Glutamatergic neuron (in vitro differentiated cells): ENCODE results near the gene SPIRE1. TPM values are rescaled to one million over a fixed set of nuclear protein-coding genes. Genes with fewer than 3 reads are reported as not detected.

ENCODE experiments used
- DNase-seq: peaks from one replicate; pipeline ENCODE4 v3.0.0; 2022
- H3K27ac Mint-ChIP-seq: one replicate; pipeline ENCODE4 v1.8.0; 2020; ENCODE audit warnings: mild to moderate bottlenecking, mixed read lengths, inconsistent platforms; ENCODE audit not compliant: unreplicated experiment
- H3K27me3 Mint-ChIP-seq: one replicate; pipeline ENCODE4 v1.8.0; 2020; ENCODE audit warnings: mild to moderate bottlenecking, moderate library complexity, mixed read lengths, inconsistent platforms; ENCODE audit not compliant: unreplicated experiment
- H3K36me3 Mint-ChIP-seq: one replicate; pipeline ENCODE4 v1.8.0; 2020; ENCODE audit warnings: mild to moderate bottlenecking, mixed read lengths, inconsistent platforms; ENCODE audit not compliant: unreplicated experiment
- H3K4me1 Mint-ChIP-seq: one replicate; pipeline ENCODE4 v1.8.0; 2020; ENCODE audit warnings: mild to moderate bottlenecking, low read depth, mixed read lengths, inconsistent platforms; ENCODE audit not compliant: unreplicated experiment
- H3K4me3 Mint-ChIP-seq: one replicate; pipeline ENCODE4 v1.8.0; 2020; ENCODE audit warnings: mild to moderate bottlenecking, mixed read lengths, inconsistent platforms; ENCODE audit not compliant: unreplicated experiment
- H3K9me3 Mint-ChIP-seq: one replicate; pipeline ENCODE4 v1.8.0; 2020; ENCODE audit warnings: mild to moderate bottlenecking, moderate library complexity, mixed read lengths, inconsistent platforms; ENCODE audit not compliant: unreplicated experiment
- total RNA-seq: library from RNA; stranded (reverse); fragmentation: NEBNext Ultra II Directional; extraction: Animal tissue kit (Norgen Biotek cat#: 25700); gene quantifications from one replicate; pipeline ENCODE4 v1.2.1, GENCODE V29; 2021; ENCODE audit not compliant: unreplicated experiment
- TF ChIP-seq, protein P1 (sequence below): fragments of 200-600 bp; sonication (generic); IDR thresholded peaks from one replicate; pipeline ENCODE4 v1.5.0; 2021; ENCODE audit not compliant: partially characterized antibody, unreplicated experiment

Gene SPIRE1
- total RNA-seq, 1 donor from 2014 or later, result 29.9 TPM

DNA sequence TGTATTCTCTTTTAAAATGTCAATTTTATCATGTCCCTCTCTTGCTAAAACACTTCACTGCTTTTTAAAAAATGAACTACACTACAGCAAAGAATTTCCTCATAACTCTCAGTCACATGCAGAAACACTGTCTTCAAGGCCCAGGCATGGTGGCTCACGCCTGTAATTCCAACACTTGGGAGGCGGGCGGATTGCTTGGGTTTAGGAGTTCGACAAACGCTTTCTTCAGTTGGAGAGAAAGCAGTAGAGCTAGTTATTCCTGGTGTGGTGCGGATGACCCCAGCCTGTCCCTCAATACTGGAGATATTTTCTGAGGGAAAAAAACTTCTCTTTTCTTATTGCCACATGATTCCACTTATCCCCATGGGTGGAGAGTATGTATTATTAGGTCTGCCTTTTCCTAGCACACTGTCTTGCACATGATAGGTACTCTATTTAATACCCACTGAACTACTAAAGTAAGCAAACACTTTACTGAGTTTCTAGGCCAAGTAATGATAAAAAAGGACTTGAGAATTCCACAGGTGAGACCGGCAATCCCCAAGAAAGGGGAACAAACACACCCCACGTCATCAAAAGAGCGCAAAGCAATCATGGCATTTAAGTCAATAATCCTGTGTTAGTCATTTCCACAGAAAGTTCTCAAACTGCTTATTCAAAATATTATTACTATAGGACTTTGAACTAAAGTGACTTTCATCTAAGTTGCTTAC is 77.1 kb downstream of the SPIRE1 start:
- TF ChIP-seq, protein P1, sequence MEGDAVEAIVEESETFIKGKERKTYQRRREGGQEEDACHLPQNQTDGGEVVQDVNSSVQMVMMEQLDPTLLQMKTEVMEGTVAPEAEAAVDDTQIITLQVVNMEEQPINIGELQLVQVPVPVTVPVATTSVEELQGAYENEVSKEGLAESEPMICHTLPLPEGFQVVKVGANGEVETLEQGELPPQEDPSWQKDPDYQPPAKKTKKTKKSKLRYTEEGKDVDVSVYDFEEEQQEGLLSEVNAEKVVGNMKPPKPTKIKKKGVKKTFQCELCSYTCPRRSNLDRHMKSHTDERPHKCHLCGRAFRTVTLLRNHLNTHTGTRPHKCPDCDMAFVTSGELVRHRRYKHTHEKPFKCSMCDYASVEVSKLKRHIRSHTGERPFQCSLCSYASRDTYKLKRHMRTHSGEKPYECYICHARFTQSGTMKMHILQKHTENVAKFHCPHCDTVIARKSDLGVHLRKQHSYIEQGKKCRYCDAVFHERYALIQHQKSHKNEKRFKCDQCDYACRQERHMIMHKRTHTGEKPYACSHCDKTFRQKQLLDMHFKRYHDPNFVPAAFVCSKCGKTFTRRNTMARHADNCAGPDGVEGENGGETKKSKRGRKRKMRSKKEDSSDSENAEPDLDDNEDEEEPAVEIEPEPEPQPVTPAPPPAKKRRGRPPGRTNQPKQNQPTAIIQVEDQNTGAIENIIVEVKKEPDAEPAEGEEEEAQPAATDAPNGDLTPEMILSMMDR, result no peak
- H3K9me3 Mint-ChIP-seq, result peaks cover 3% of the 10 kb centered on the region
- H3K4me3 Mint-ChIP-seq, result no peak overlapping the region
- H3K4me1 Mint-ChIP-seq, result no peaks in the 10 kb centered on the region
- H3K27me3 Mint-ChIP-seq, result peaks cover 1% of the 10 kb centered on the region
- no peak overlapping the region for H3K27ac Mint-ChIP-seq
- DNase-seq, result no peak
- no peaks in the 10 kb centered on the region for H3K36me3 Mint-ChIP-seq

GRCh38 chr18:12579775-12580174 is 78.1 kb downstream of the SPIRE1 start:
- Mint-ChIP-seq H3K4me3 (no peak overlapping the region), H3K27me3 (peaks cover 1% of the 10 kb centered on the region), H3K9me3 (peaks cover 3% of the 10 kb centered on the region), H3K36me3 (no peaks in the 10 kb centered on the region), H3K4me1 (no peaks in the 10 kb centered on the region), H3K27ac (no peak overlapping the region)
- TF ChIP-seq, protein P1, result no peak
- no peak for DNase-seq

GRCh38 chr18:12577848-12578247 is 80.1 kb downstream of the SPIRE1 start:
- TF ChIP-seq, protein P1, result no peak
- H3K4me1 Mint-ChIP-seq, result no peaks in the 10 kb centered on the region
- peaks cover 1% of the 10 kb centered on the region for H3K27me3 Mint-ChIP-seq
- no peak overlapping the region for H3K4me3 Mint-ChIP-seq
- no peak overlapping the region for H3K27ac Mint-ChIP-seq
- no peak for DNase-seq
- H3K36me3 Mint-ChIP-seq, result no peaks in the 10 kb centered on the region
- H3K9me3 Mint-ChIP-seq, result peaks cover 1% of the 10 kb centered on the region

DNA sequence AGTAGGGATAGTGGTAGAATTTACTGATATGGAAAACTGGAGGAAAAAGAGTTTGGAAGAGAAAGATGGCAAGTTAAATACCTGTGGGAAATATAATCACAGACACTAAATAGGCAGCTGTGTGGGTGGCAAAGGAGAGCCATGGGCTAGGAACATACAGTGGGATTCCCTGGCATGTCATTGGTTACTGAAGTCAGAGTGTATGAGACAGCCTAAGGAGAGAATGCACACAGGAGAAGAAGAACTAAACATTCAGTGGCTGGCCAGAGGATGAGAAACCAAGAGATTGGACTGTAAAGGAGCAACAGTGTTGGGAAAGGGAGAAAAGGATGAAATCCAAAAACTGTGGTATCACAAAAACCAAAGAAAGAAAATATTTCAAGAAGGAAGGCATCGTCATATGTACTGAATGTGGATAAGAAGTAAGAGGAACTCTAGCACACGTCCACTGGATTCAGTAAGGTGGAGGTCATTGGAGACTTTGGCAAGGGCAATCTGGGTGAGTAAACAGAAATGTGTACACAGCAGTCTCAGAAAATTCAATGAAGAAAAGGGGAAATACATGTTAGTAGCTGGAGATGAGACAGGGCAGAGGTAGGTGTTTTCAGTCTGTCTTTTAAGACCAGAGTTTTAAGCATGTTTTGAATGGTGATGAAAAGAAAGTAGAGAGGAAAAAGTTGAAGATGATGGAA is 83.3 kb downstream of the SPIRE1 start:
- Mint-ChIP-seq H3K9me3 (no peaks in the 10 kb centered on the region), H3K27ac (no peak overlapping the region), H3K27me3 (no peaks in the 10 kb centered on the region), H3K4me3 (no peak overlapping the region), H3K36me3 (no peaks in the 10 kb centered on the region), H3K4me1 (no peaks in the 10 kb centered on the region)
- DNase-seq, result no peak
- TF ChIP-seq, protein P1, result no peak

DNA sequence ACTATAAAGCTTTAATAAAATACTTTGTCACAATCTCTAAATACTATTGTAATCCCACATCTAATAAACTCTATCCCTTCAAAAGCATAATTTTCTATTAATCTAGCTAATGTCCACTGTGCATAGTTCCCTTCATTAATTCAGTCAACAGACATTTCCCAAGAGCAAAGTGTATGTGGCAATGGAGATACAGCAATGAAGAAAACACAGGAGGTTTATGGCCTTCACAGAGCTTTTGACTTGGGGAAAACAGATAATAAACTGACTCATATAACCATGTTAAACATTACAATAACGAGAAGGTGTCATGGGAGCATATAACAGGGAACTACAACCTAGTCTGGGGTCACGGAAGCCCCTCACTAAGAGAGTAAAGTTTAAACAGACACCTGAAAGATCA is 86.3 kb downstream of the SPIRE1 start:
- H3K36me3 Mint-ChIP-seq, result no peaks in the 10 kb centered on the region
- TF ChIP-seq, protein P1, result no peak
- no peaks in the 10 kb centered on the region for H3K27me3 Mint-ChIP-seq
- H3K27ac Mint-ChIP-seq, result no peak overlapping the region
- no peaks in the 10 kb centered on the region for H3K4me1 Mint-ChIP-seq
- DNase-seq, result no peak
- no peaks in the 10 kb centered on the region for H3K9me3 Mint-ChIP-seq
- H3K4me3 Mint-ChIP-seq, result no peak overlapping the region
